ENCODE measurements around the gene MGAT4B.

DNA sequence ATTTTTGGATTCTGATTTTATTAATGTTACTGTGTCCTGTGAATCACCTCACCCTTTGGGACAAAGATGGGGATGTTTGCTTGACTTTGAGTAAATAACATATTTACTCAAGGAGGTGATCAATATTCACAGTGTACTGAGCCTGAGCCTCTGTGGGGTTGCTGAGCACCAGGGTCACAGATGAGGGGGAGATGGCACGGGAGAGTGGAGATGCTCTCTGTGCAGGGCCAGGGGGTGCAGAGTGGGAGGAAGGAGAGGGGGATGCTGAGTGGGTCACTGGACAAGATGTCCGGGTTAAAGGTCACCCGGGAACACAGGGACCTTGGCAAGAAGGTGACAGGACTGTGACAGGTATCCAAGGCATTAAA, 18.1 kb upstream of the MGAT4B start:
- TF ChIP-seq, protein P1, sequence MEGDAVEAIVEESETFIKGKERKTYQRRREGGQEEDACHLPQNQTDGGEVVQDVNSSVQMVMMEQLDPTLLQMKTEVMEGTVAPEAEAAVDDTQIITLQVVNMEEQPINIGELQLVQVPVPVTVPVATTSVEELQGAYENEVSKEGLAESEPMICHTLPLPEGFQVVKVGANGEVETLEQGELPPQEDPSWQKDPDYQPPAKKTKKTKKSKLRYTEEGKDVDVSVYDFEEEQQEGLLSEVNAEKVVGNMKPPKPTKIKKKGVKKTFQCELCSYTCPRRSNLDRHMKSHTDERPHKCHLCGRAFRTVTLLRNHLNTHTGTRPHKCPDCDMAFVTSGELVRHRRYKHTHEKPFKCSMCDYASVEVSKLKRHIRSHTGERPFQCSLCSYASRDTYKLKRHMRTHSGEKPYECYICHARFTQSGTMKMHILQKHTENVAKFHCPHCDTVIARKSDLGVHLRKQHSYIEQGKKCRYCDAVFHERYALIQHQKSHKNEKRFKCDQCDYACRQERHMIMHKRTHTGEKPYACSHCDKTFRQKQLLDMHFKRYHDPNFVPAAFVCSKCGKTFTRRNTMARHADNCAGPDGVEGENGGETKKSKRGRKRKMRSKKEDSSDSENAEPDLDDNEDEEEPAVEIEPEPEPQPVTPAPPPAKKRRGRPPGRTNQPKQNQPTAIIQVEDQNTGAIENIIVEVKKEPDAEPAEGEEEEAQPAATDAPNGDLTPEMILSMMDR (conservative IDR thresholded peaks at IDR 0.05 in 1 of 2, IDR thresholded peaks at IDR 0.05 in 1 of 2; ENCODE audit: low read depth in 1 of 2, low read length in 2 of 2): no peak
- no peak for TF ChIP-seq EZH2 (IDR thresholded peaks at IDR 0.05; ENCODE audit: low read length, missing control alignments)

Measured in fibroblast of lung (primary cell).